CD4-positive, alpha-beta T cell treated with Interleukin-15 for 4 hours (primary cell): Measurements from ENCODE around the gene KPNA3.

Experiments used
- DNase-seq: peaks from one replicate; pipeline ENCODE4 v3.0.0-alpha.2; 2020; ENCODE audit warnings: low spot score

Gene KPNA3

DNA sequence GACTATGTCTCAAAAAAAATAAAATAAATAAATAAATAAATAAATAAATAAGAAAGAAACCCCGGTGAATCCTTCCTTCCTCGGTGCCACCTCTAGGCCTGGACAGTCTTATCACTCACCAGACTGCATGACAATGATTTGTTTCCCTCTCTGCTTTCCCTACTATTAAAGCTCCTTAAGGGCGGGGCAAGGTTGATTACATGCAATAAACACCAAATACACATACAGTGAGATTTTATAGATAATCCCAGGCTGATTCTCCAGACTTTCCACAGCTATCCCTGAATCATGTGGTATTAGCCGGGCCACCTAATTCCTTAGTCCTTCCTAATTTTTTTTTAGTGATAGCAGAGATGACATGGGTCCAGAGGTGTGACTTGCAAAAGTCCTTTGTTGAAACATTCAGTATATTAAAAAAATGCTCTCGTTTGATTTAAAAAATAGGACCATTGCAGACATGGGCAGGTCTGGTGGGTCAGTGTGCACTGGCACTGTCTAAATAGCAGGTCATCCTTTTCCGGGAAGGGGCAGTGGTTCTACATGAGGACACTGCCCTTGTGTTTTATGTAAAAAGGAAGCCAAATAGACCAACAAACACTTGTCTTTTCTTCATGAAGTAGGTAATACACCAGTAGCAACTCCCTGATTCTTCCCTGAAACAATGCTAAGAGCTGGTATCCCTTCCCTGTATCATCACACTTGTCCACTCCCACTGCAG lies 115.7 kb downstream of the KPNA3 start:
- no peak for DNase-seq

DNA sequence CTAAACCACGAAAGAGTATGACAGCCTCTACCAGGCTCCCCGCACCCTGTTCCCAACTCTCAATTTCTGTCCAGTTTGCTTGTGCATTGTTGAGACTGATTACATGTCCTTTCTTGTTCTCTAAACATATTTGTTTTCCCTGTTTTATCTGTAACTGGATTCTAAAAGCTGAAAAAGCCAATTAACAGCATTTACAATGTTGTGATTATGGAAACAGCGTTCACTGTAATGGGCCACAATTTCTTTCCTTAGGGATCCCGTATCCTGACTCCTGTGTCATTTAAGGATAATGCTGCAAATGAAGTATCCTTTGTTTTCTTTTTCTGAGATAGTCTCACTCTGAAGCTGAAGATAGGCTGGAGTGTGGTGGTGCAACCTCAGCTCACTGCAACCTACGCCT lies 121.7 kb downstream of the KPNA3 start:
- DNase-seq, result no peak

DNA sequence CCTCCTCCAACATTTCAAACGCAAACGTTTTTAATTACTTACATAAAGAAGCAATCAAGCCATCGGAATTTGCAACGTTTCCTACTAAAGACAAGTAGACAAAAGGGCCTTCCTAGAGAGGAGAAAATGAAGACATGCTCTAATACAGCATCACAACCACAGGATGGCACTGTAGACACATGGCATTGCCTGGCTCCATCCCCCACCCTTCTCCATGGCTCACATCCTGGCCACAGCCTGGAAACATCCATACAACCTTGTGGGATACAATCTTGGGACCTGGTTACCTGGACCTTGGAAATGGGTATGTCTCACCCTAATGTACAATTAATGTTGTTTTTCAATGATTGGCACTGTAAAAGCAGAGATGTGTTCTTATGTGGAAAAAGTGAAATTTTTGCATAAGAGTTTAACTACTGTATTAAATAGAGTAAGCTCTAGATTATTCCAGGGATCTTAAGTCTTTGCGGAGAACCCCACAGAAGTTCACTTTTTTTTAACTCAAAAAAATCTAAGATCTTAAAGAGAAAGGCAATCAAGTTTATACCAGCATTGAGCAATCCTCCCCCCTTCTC lies 122.7 kb downstream of the KPNA3 start:
- no peak for DNase-seq

DNA sequence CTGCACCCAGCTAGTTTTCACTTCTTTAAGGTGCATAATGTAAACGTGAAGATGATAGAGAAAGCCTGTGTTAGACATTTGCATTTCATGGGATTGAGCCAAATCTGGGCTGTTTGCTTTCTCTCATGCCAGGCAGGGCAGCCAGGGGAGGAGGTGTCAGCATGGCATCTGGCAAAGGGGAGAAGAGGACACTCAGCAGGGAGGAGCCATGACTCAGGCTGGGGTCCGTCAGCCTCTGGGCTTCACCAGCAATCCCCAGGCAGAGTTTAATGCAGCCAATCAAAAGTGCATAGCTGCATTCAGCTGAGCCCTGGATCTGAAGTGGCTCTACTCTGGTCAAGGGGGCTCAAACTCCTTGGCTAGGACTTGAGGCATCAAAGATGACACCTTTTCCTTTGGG lies 124.7 kb downstream of the KPNA3 start:
- DNase-seq, result no peak

DNA sequence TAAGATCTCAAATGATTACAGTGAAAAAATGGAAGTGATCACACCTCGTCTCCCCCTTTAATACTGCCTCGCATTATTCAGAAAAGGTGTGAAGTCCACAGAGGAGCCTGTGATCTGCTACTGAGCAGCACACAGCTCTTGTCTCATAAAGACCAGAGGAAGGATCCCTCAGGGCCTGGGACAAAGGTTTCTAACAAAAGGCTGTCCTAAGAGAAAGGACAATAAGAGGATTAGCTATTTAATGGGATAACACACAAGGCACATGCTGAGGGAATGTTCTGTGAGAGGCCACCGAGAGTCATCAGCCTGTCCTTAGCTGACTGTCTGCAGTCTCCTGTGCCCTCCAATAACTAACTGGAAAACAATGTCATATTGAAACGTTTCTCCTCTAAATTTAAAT lies 127.9 kb downstream of the KPNA3 start:
- no peak for DNase-seq

DNA sequence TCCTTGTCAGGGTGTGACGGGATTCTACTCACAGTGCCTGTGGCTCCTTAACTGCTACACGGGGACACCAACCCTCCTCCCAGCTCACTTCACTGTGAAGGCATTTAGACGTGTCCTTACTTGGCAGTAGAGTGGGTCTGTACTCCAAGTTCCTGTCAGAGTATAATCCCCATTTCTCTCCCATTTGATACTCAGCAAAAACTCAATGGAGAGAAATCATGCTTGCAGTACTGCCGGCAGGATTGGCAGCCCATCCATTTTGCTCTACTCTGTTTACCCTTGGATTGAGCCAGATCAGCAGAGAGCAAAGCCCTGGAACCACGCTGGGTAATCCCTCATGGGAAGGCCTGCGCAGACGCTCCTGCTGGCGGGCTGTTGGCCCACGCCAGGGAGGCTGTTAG lies 135.2 kb downstream of the KPNA3 start:
- no peak for DNase-seq

DNA sequence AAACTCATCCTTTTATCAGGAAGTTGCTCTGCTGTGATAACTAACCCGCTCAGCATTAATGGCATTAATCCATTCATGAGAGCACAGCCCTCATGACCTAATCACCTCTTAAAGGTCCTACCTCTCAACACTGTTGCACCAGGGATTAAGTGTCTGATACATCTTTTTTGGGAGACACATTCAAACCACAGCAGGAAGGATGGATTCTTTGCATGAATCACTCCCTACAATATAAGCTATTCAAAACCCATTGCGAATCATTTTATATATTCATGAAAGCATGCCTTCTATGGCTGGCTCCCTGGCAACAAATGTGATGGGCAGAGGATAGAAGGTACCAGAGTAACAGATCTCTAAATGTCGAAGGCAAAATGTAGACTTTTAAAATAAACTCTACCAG lies 136.6 kb downstream of the KPNA3 start:
- DNase-seq, result no peak

DNA sequence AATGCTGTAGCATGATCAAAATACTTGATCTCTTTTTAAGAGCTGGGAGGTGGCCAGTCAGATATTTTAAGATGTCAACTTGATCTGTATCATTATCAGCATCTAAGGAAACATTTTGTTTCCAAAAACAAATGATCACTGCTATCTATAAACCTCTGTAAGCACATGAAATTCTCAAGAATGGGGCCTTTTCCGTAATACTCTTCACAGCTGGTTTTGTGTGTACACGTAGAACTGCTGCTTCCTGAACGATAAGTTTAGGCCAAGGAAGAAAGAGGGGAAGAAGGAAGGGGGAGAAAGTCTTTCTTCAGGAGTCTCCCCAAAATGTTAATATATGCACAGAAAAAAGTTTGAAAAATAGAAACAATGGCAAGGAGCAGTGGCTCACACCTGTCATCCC lies 138.5 kb downstream of the KPNA3 start:
- DNase-seq, result no peak

DNA sequence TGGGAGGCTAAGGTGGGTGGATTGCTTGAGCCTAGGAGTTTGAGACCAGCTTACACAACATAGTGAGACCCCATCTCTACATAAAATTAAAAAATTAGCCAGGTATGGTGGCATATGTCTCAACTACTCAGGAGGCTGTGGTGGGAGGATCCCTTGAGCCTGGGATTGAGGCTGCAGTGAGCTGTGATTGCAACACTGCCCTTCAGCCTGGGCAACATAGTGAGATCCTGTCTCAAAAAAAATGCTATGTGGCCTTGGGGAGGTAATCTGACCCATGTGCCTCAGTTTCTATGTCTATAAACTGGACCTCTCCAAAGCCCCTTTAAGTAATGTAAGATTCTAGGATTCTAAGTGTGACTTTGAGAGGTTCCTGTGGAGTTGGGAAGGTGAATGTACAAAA lies 139.0 kb downstream of the KPNA3 start:
- DNase-seq, result no peak

DNA sequence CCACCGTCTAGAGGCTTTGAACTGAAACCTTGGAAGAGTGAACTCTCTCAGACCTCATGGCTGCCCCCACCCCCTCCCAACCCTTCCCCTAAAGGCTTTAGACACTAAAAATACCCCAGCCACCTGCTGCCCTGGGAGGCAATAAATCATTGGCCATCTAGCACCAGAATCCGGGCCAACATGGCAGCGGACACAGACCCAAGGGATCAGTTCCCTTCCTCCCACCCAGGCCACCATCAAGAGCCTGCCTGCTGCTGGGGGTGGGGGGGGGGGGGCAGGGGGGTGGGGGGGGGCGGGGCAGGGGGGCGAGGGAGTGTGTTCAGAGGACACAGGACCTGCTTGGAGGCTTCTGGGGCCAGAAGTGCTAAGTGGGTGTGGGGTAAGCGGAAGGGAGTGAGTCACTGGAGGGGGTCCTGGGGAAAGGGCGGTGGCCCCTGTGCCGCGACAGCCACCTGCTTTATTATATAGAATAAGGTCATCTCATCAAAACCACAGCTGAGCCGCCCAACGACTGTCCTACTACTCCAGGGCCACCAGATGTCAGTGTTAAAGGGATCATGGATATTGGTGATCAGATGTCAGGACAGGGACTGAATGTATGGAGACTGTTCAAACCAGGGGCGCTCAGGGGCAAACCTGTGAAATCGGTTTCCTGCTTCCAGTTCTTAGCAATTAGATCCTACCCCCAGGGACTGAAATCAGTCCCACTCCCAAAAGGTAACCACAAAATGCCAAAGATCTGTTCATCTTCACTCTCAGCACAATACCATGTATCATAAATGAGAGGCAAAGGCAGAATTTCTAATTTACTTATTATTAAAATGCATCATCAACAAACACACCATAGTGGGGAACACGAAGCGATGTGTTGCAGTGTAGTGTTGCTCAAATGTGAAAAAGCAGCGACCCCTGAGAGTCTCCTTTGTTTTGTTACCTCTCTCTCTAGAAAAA lies 139.9 kb downstream of the KPNA3 start:
- peak; percentile 24 for DNase-seq

DNA sequence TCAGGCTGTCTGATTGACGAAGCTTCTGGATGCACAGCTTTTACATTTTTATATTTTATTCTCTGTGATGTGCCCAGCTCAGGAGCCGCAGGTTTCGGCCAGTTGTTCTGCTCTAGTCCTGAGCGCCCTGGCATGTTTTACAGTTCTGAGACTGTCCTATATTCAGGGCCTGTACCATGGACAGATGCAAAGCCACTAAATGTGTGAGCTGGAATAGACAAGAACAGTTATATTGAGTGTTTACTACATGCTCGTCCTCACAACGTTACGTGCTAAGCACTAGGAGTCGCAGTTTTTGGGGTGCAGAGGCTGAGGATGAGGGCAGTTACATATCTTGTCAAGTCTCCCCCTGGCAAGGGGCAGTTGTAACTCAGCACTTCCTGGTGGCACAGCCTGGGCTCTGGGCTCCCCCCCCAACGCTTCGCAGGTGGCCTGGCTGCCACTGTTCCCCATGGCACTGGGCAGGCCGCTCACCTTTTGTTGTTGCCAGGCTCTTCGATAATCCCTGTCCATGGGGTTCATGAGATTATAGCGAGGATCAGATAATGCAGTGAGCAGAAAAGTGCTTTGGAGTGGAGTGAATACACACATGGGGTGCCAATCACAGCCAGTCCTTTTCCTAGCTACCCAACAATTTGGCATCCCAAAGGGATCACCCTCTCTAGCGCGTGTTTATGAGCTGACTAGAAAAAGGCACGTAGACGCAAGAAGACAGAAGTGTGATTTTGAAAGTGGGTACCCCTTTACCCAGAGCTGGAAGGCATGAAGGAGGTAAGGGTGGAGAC lies 140.7 kb downstream of the KPNA3 start:
- DNase-seq, result no peak

DNA sequence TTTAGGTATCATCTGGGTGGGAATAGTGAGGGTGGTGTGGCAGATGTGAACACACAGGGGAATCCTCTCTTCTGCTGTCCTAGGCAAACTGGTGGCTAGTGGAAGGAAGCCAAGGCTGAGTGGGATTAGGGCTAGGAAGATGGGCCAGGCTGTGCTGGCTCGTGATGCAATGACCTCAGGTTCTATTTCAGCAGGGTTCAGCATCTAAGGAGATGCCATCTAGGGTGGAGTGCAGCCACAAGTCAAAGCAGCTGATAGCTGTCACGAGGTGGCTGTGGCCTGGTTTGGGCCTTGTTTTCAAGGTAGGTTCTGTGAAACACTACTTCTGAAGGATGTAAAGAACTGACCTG lies 142.5 kb downstream of the KPNA3 start:
- DNase-seq, result no peak
